ENCODE results near the gene TRIM73. TPM values are rescaled to one million over a fixed set of nuclear protein-coding genes. Genes with fewer than 3 reads are reported as not detected.
"Not testable (repeated sequence)": the region's sequence is repeated elsewhere in the genome, so short reads cannot be mapped to it uniquely, and the experiment has no call there.

The TRIM73 gene
- total RNA-seq, 2 experiments from 2014 or later, result 1.1 to 1.5 TPM

- H3K4me1 Mint-ChIP-seq, H3K27ac Mint-ChIP-seq, H3K36me3 Mint-ChIP-seq, H3K27me3 Mint-ChIP-seq, H3K9me3 Mint-ChIP-seq: not testable (repeated sequence)
- peak overlapping the region; percentile 59 for H3K4me3 Mint-ChIP-seq
- DNase-seq, result peak; percentile 14
Measured at GRCh38 chr7:75409880-75410822, 14.7 kb downstream of the TRIM73 start.

- not testable (repeated sequence) for H3K4me1 Mint-ChIP-seq, H3K27ac Mint-ChIP-seq, H3K9me3 Mint-ChIP-seq, H3K4me3 Mint-ChIP-seq, H3K36me3 Mint-ChIP-seq, DNase-seq, H3K27me3 Mint-ChIP-seq
Measured at GRCh38 chr7:75410823-75411173, 15.4 kb downstream of the TRIM73 start.

GRCh38 chr7:75414204-75414603 is 18.8 kb downstream of the TRIM73 start:
- H3K9me3 Mint-ChIP-seq, H3K4me3 Mint-ChIP-seq, H3K27ac Mint-ChIP-seq, H3K27me3 Mint-ChIP-seq, H3K36me3 Mint-ChIP-seq, DNase-seq, H3K4me1 Mint-ChIP-seq: not testable (repeated sequence)

- H3K9me3 Mint-ChIP-seq, DNase-seq, H3K4me1 Mint-ChIP-seq, H3K27ac Mint-ChIP-seq, H3K27me3 Mint-ChIP-seq, H3K4me3 Mint-ChIP-seq, H3K36me3 Mint-ChIP-seq: not testable (repeated sequence)
Measured at GRCh38 chr7:75414708-75415427, 19.4 kb downstream of the TRIM73 start.

- H3K36me3 Mint-ChIP-seq, H3K4me3 Mint-ChIP-seq, H3K4me1 Mint-ChIP-seq, H3K27ac Mint-ChIP-seq, H3K9me3 Mint-ChIP-seq, DNase-seq, H3K27me3 Mint-ChIP-seq: not testable (repeated sequence)
Measured at GRCh38 chr7:75415428-75415817, 20.0 kb downstream of the TRIM73 start.

- not testable (repeated sequence) for H3K27me3 Mint-ChIP-seq, H3K36me3 Mint-ChIP-seq, H3K27ac Mint-ChIP-seq, H3K4me3 Mint-ChIP-seq, DNase-seq, H3K9me3 Mint-ChIP-seq, H3K4me1 Mint-ChIP-seq
Measured at GRCh38 chr7:75415829-75416373, 20.5 kb downstream of the TRIM73 start.

- H3K27me3 Mint-ChIP-seq, H3K4me1 Mint-ChIP-seq, DNase-seq, H3K27ac Mint-ChIP-seq, H3K4me3 Mint-ChIP-seq, H3K36me3 Mint-ChIP-seq, H3K9me3 Mint-ChIP-seq: not testable (repeated sequence)
Measured at GRCh38 chr7:75416787-75417186, 21.4 kb downstream of the TRIM73 start.

- not testable (repeated sequence) for H3K9me3 Mint-ChIP-seq, DNase-seq, H3K36me3 Mint-ChIP-seq, H3K27ac Mint-ChIP-seq, H3K27me3 Mint-ChIP-seq, H3K4me3 Mint-ChIP-seq, H3K4me1 Mint-ChIP-seq
Measured at GRCh38 chr7:75418292-75418858, 22.9 kb downstream of the TRIM73 start.

GRCh38 chr7:75419210-75419609 is 23.8 kb downstream of the TRIM73 start:
- not testable (repeated sequence) for DNase-seq, H3K36me3 Mint-ChIP-seq, H3K4me3 Mint-ChIP-seq, H3K4me1 Mint-ChIP-seq, H3K9me3 Mint-ChIP-seq, H3K27me3 Mint-ChIP-seq, H3K27ac Mint-ChIP-seq

GRCh38 chr7:75419693-75420092 is 24.3 kb downstream of the TRIM73 start:
- H3K9me3 Mint-ChIP-seq, DNase-seq, H3K4me3 Mint-ChIP-seq, H3K27me3 Mint-ChIP-seq, H3K27ac Mint-ChIP-seq, H3K4me1 Mint-ChIP-seq, H3K36me3 Mint-ChIP-seq: not testable (repeated sequence)

- H3K27ac Mint-ChIP-seq, result peak overlapping the region; percentile 43
- not testable (repeated sequence) for H3K4me1 Mint-ChIP-seq, H3K27me3 Mint-ChIP-seq, H3K4me3 Mint-ChIP-seq, H3K36me3 Mint-ChIP-seq, DNase-seq, H3K9me3 Mint-ChIP-seq
Measured at GRCh38 chr7:75420152-75420551, 24.7 kb downstream of the TRIM73 start.

- H3K27me3 Mint-ChIP-seq, H3K27ac Mint-ChIP-seq, DNase-seq, H3K36me3 Mint-ChIP-seq, H3K4me3 Mint-ChIP-seq, H3K4me1 Mint-ChIP-seq, H3K9me3 Mint-ChIP-seq: not testable (repeated sequence)
Measured at GRCh38 chr7:75421798-75422710, 26.6 kb downstream of the TRIM73 start.

GRCh38 chr7:75423481-75423880 is 28.1 kb downstream of the TRIM73 start:
- not testable (repeated sequence) for H3K27ac Mint-ChIP-seq, H3K9me3 Mint-ChIP-seq, H3K4me3 Mint-ChIP-seq, H3K27me3 Mint-ChIP-seq, H3K4me1 Mint-ChIP-seq, DNase-seq
- H3K36me3 Mint-ChIP-seq, result peaks cover 13% of the 10 kb centered on the region

- not testable (repeated sequence) for H3K4me3 Mint-ChIP-seq
- H3K36me3 Mint-ChIP-seq, result peaks cover 24% of the 10 kb centered on the region
- peaks cover 27% of the 10 kb centered on the region for H3K4me1 Mint-ChIP-seq
Measured at GRCh38 chr7:75439000-75439399, 43.6 kb downstream of the TRIM73 start.

GRCh38 chr7:75442101-75442464 is 46.7 kb downstream of the TRIM73 start:
- H3K27me3 Mint-ChIP-seq, H3K9me3 Mint-ChIP-seq, DNase-seq: not testable (repeated sequence)
- Mint-ChIP-seq H3K4me3 (peak overlapping the region; percentile 91), H3K4me1 (peaks cover 13% of the 10 kb centered on the region), H3K36me3 (peaks cover 17% of the 10 kb centered on the region), H3K27ac (peak overlapping the region; percentile 84)

More at GRCh38 chr7:75439000-75439399, 43.6 kb downstream of the TRIM73 start:
- H3K27ac Mint-ChIP-seq, H3K9me3 Mint-ChIP-seq, DNase-seq, H3K27me3 Mint-ChIP-seq: not testable (repeated sequence)
